SK-N-SH (cell line): Measurements from ENCODE around the gene CLEC12A. TPM values are rescaled to one million over a fixed set of nuclear protein-coding genes. Genes with fewer than 3 reads are reported as not detected.

Experiments
- CTCF ChIA-PET: fragments of 300-600, 350-600 bp; formaldehyde crosslinking; extraction: SDS; loops from one replicate; lab custom pipeline; 2021; lab: Yijun Ruan, JAX
- POLR2A ChIA-PET: fragments of 350-600 bp; sonication (Branson Sonifier 250); formaldehyde crosslinking; extraction: SDS; loops from one replicate; lab custom pipeline; 2020; ENCODE audit warnings: antibody characterized with exemption, inconsistent platforms; lab: Yijun Ruan, JAX
- DNase-seq: peaks from one replicate; pipeline ENCODE4 v3.0.0; 2012
- H2AFZ ChIP-seq: fragments of 200-600 bp; sonication (generic); 2 replicates; pipeline ENCODE4 v1.8.1; 2016; ENCODE audit warnings: antibody characterized with exemption, mild to moderate bottlenecking, low read depth
- H3F3A ChIP-seq: fragments of 200-600 bp; sonication (generic); replicated peaks from 2 replicates; pipeline ENCODE3; 2016; ENCODE audit warnings: antibody characterized with exemption, mild to moderate bottlenecking; ENCODE audit not compliant: insufficient read depth
- H3K27ac ChIP-seq, 2 experiments: fragments of 200-500 bp in 1 of 2; fragments of 200-600 bp in 1 of 2; sonication (Bioruptor generic) in 1 of 2; sonication (generic), shearing (Covaris generic) in 1 of 2; 2 replicates each; pipeline versions ENCODE4 v1.5.1 to v1.6.1; 2014 to 2016; ENCODE audit warnings: low read depth in 2 of 2, inconsistent platforms in 1 of 2, low read length in 1 of 2, mild to moderate bottlenecking in 1 of 2, mixed read lengths in 1 of 2
- H3K27me3 ChIP-seq: fragments of 200-600 bp; sonication (generic), shearing (Covaris generic); 2 replicates; pipeline ENCODE4 v1.6.1; 2016; ENCODE audit warnings: mixed run types; ENCODE audit not compliant: insufficient read depth
- H3K36me3 ChIP-seq, 2 experiments: fragments of 200-500 bp in 1 of 2; fragments of 200-600 bp in 1 of 2; sonication (Bioruptor generic) in 1 of 2; sonication (generic) in 1 of 2; replicated peaks in 1 of 2; 2 replicates each; pipeline versions ENCODE3 to v1.5.1; 2014 to 2016; ENCODE audit warnings: low read length in 1 of 2, mild to moderate bottlenecking in 1 of 2; ENCODE audit not compliant: insufficient read depth in 2 of 2, control insufficient read depth in 1 of 2
- H3K4me1 ChIP-seq, 2 experiments: fragments of 200-500 bp in 1 of 2; fragments of 200-600 bp in 1 of 2; sonication (Bioruptor generic) in 1 of 2; sonication (generic), shearing (Covaris generic) in 1 of 2; 2 replicates each; pipeline versions ENCODE4 v1.5.1 to v1.6.1; 2014 to 2016; ENCODE audit warnings: low read depth in 1 of 2, low read length in 1 of 2, mixed run types in 1 of 2; ENCODE audit not compliant: insufficient read depth in 2 of 2, control insufficient read depth in 1 of 2
- H3K4me2 ChIP-seq: fragments of 200-600 bp; sonication (generic), shearing (Covaris generic); 2 replicates; pipeline ENCODE4 v1.6.1; 2017; ENCODE audit warnings: mixed run types
- H3K4me3 ChIP-seq, 2 experiments: fragments of 200-500 bp in 1 of 2; fragments of 200-600 bp in 1 of 2; sonication (Bioruptor generic) in 1 of 2; sonication (generic), shearing (Covaris generic) in 1 of 2; 2 replicates each; pipeline versions ENCODE4 v1.5.1 to v1.8.1; 2014 to 2016; ENCODE audit warnings: low read depth in 2 of 2, inconsistent platforms in 1 of 2, low read length in 1 of 2, mild to moderate bottlenecking in 1 of 2, mixed read lengths in 1 of 2, moderate library complexity in 1 of 2
- H3K79me2 ChIP-seq: fragments of 200-600 bp; sonication (generic); 2 replicates; pipeline ENCODE4 v1.8.1; 2017; ENCODE audit warnings: mild to moderate bottlenecking; ENCODE audit not compliant: insufficient read depth
- H3K9ac ChIP-seq: fragments of 200-600 bp; sonication (generic); 2 replicates; pipeline ENCODE4 v1.6.1; 2017; ENCODE audit warnings: mixed run types
- H3K9me2 ChIP-seq: fragments of 200-600 bp; sonication (generic); 2 replicates; pipeline ENCODE4 v1.6.1; 2017; ENCODE audit warnings: mixed run types
- H3K9me3 ChIP-seq: fragments of 200-600 bp; sonication (generic); 2 replicates; pipeline ENCODE4 v1.6.1; 2017; ENCODE audit warnings: mixed run types, mild to moderate bottlenecking, moderate library complexity
- H4K20me1 ChIP-seq: fragments of 200-600 bp; sonication (generic); 2 replicates; pipeline ENCODE4 v1.6.1; 2017; ENCODE audit warnings: mild to moderate bottlenecking, mixed run types; ENCODE audit not compliant: insufficient read depth
- CHD2 ChIP-seq: fragments of 150-350 bp; IDR thresholded peaks from 2 replicates; pipeline ENCODE4 v1.6.1; 2018; ENCODE audit warnings: low read length; ENCODE audit not compliant: partially characterized antibody
- ELF1 ChIP-seq: IDR thresholded peaks from 2 replicates; pipeline ENCODE4 v1.4.0; 2012
- FOXJ3 ChIP-seq: sonication (generic); formaldehyde crosslinking; IDR thresholded peaks from 2 replicates; pipeline ENCODE4 v1.5.1; 2020; ENCODE audit warnings: mild to moderate bottlenecking, missing genetic modification reagents
- FOXM1 ChIP-seq: IDR thresholded peaks from 2 replicates; pipeline ENCODE4 v1.4.0; 2012; ENCODE audit warnings: low read depth, mild to moderate bottlenecking
- GABPA ChIP-seq: IDR thresholded peaks from 2 replicates; pipeline ENCODE4 v1.4.0; 2012; ENCODE audit warnings: low read depth, mild to moderate bottlenecking
- GATA2 ChIP-seq: sonication (generic); formaldehyde crosslinking; IDR thresholded peaks from 2 replicates; pipeline ENCODE4 v1.5.0; 2020; ENCODE audit warnings: mild to moderate bottlenecking, missing genetic modification reagents
- IRF3 ChIP-seq: fragments of 150-350 bp; IDR thresholded peaks from 2 replicates; pipeline ENCODE4 v1.6.1; 2016; ENCODE audit warnings: mild to moderate bottlenecking, low read depth, low read length
- JUND ChIP-seq: IDR thresholded peaks from 2 replicates; pipeline ENCODE4 v1.4.0; 2012
- MAX ChIP-seq: IDR thresholded peaks from 2 replicates; pipeline ENCODE4 v1.4.0; 2012; ENCODE audit warnings: low read depth
- MEF2A ChIP-seq: IDR thresholded peaks from 2 replicates; pipeline ENCODE4 v1.4.0; 2012; ENCODE audit warnings: low read depth, borderline replicate concordance
- NFIC ChIP-seq: IDR thresholded peaks from 2 replicates; pipeline ENCODE4 v1.4.0; 2012; ENCODE audit warnings: borderline replicate concordance
- PBX3 ChIP-seq: IDR thresholded peaks from 2 replicates; pipeline ENCODE4; 2012
- RAD21 ChIP-seq: IDR thresholded peaks from 2 replicates; pipeline ENCODE4 v1.6.1; 2012; ENCODE audit warnings: mild to moderate bottlenecking, low read length
- RCOR1 ChIP-seq: fragments of 150-350 bp; IDR thresholded peaks from 2 replicates; pipeline ENCODE4 v1.6.1; 2017; ENCODE audit warnings: antibody characterized with exemption, low read length
- SMC3 ChIP-seq: IDR thresholded peaks from 2 replicates; pipeline ENCODE4 v1.6.1; 2012; ENCODE audit warnings: low read depth, low read length, improper control_type of control experiment
- TEAD4 ChIP-seq: IDR thresholded peaks from 2 replicates; pipeline ENCODE4 v1.4.0; 2012; ENCODE audit warnings: mild to moderate bottlenecking, borderline replicate concordance; ENCODE audit not compliant: insufficient read depth
- USF1 ChIP-seq: IDR thresholded peaks from 2 replicates; pipeline ENCODE4 v1.4.0; 2012; ENCODE audit warnings: low read depth, borderline replicate concordance
- WGBS: methylation state at CpG from one replicate; pipeline ENCODE4 v1.1.6; 2017; ENCODE audit warnings: low lambda C conversion rate; 5-methylcytosine and 5-hydroxymethylcytosine counted together
- polyA plus RNA-seq, 3 experiments: library from polyadenylated mRNA; depleted of rRNA; stranded (reverse); fragments of >200 nt; gene quantifications; 2 replicates each; pipeline ENCODE4 v1.2.3, GENCODE V29; 2012
- TF ChIP-seq, protein P1 (sequence below): IDR thresholded peaks from 2 replicates; pipeline ENCODE4 v1.4.0; 2012; ENCODE audit warnings: low read depth, borderline replicate concordance
- TF ChIP-seq, protein P2 (sequence below): fragments of 200-600 bp; sonication (generic); IDR thresholded peaks from 2 replicates; pipeline ENCODE4 v1.6.1; 2017; ENCODE audit warnings: antibody characterized with exemption, mild to moderate bottlenecking, moderate library complexity

CLEC12A gene
- polyA plus RNA-seq, 1 of the 3 experiments (the other 2 are of a cell fraction), result not detected

GRCh38 chr12:10001171-10001776 is 30.1 kb downstream of the CLEC12A start (continued):
- TF ChIP-seq, protein P1, sequence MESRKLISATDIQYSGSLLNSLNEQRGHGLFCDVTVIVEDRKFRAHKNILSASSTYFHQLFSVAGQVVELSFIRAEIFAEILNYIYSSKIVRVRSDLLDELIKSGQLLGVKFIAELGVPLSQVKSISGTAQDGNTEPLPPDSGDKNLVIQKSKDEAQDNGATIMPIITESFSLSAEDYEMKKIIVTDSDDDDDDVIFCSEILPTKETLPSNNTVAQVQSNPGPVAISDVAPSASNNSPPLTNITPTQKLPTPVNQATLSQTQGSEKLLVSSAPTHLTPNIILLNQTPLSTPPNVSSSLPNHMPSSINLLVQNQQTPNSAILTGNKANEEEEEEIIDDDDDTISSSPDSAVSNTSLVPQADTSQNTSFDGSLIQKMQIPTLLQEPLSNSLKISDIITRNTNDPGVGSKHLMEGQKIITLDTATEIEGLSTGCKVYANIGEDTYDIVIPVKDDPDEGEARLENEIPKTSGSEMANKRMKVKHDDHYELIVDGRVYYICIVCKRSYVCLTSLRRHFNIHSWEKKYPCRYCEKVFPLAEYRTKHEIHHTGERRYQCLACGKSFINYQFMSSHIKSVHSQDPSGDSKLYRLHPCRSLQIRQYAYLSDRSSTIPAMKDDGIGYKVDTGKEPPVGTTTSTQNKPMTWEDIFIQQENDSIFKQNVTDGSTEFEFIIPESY, result no peak
- TF ChIP-seq ELF1 (no peak), NFIC (no peak)
- TF ChIP-seq, all 33 proteins: peak for 0

DNA sequence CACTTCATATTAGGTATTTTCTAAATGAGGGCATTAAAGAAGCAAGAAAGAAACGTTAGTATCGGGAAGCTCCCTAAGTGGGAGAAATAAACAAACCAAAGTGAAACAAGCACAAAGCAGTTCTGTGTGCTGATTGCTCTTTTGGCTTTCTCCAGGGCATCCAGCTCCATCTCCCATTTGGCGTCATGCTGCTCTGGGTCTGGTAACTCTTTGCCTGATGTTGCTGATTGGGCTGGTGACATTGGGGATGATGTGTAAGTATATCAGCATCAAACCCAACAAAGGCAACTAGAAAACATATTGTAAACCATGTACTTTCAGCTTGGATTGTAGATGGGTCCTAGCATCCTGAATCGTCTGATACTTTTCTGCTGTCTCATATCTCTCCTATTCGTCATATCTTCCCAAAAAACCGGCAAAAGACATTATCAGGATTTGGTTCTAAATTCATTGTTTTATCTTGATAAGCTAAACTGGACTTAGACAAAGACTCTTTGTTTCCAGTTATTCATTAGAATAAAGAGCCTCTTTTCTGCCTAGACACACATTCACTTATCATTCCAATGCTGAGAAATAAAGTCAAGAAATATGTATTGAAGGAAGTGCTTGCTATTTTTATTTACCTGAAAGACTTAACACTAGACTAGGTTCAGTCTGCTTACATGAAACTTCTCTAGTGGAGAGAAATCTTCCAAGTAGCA is 41.6 kb downstream of the CLEC12A start:
- Histone ChIP-seq H3K36me3 (no peaks in the 10 kb centered on the region), H2AFZ (no peak overlapping the region), H4K20me1 (no peaks in the 10 kb centered on the region), H3F3A (no peaks in the 10 kb centered on the region), H3K4me1 (no peaks in the 10 kb centered on the region), H3K27me3 (peaks cover 11% of the 10 kb centered on the region; the same call in 1 of the 2 replicates), H3K4me3 (no peak overlapping the region), H3K27ac (no peak overlapping the region), H3K79me2 (no peaks in the 10 kb centered on the region), H3K4me2 (no peak overlapping the region), H3K9me3 (no peaks in the 10 kb centered on the region), H3K9me2 (no peaks in the 10 kb centered on the region), H3K9ac (no peak overlapping the region)
- DNase-seq, result no peak
- ChIA-PET CTCF (no interaction called here), POLR2A (no interaction called here)
- WGBS, result 12% methylated on average over 6 of the region's 6 CpGs
- TF ChIP-seq SMC3, result no peak
- no peak for TF ChIP-seq CHD2

- no peaks in the 10 kb centered on the region for H3K9me3 ChIP-seq
- no peaks in the 10 kb centered on the region for H3K79me2 ChIP-seq
- H3K27ac ChIP-seq, result no peak overlapping the region
- H2AFZ ChIP-seq, result no peak overlapping the region
- ChIA-PET POLR2A (no interaction called here), CTCF (no interaction called here)
- H3F3A ChIP-seq, result no peaks in the 10 kb centered on the region
- no peaks in the 10 kb centered on the region for H3K4me1 ChIP-seq
- no peaks in the 10 kb centered on the region for H3K36me3 ChIP-seq
- no peak overlapping the region for H3K4me2 ChIP-seq
- 23% methylated on average over 4 of the region's 4 CpGs for WGBS
- H3K4me3 ChIP-seq, result no peak overlapping the region
- H4K20me1 ChIP-seq, result no peaks in the 10 kb centered on the region
- no peak overlapping the region for H3K9ac ChIP-seq
- no peaks in the 10 kb centered on the region for H3K9me2 ChIP-seq
- DNase-seq, result no peak
- peaks cover 6% of the 10 kb centered on the region; the same call in 1 of the 2 replicates for H3K27me3 ChIP-seq
- TF ChIP-seq TEAD4 (no peak), RAD21 (no peak), ELF1 (no peak), RCOR1 (no peak), SMC3 (no peak), IRF3 (no peak), JUND (no peak), FOXM1 (no peak), USF1 (no peak), GABPA (no peak), GATA2 (no peak), PBX3 (no peak), FOXJ3 (CRISPR knock-in tag) (no peak), MAX (no peak), MEF2A (no peak)
- TF ChIP-seq, protein P2, sequence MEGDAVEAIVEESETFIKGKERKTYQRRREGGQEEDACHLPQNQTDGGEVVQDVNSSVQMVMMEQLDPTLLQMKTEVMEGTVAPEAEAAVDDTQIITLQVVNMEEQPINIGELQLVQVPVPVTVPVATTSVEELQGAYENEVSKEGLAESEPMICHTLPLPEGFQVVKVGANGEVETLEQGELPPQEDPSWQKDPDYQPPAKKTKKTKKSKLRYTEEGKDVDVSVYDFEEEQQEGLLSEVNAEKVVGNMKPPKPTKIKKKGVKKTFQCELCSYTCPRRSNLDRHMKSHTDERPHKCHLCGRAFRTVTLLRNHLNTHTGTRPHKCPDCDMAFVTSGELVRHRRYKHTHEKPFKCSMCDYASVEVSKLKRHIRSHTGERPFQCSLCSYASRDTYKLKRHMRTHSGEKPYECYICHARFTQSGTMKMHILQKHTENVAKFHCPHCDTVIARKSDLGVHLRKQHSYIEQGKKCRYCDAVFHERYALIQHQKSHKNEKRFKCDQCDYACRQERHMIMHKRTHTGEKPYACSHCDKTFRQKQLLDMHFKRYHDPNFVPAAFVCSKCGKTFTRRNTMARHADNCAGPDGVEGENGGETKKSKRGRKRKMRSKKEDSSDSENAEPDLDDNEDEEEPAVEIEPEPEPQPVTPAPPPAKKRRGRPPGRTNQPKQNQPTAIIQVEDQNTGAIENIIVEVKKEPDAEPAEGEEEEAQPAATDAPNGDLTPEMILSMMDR, result no peak
Observed at GRCh38 chr12:10015450-10015849, 44.2 kb downstream of the CLEC12A start.
